GM12864 (cell line): ENCODE results near the gene TNN.
"Not testable (repeated sequence)": the region's sequence is repeated elsewhere in the genome, so short reads cannot be mapped to it uniquely, and the experiment has no call there.

Experiments used
- DNase-seq: peaks from one replicate; pipeline ENCODE4 v3.0.0-alpha.2; 2011; ENCODE audit warnings: low read depth
- H3K4me3 ChIP-seq: 2 replicates; pipeline ENCODE4 v1.5.1; 2011; ENCODE audit warnings: mild to moderate bottlenecking, low read depth, low read length, control low read depth
- CTCF ChIP-seq: IDR thresholded peaks from 2 replicates; pipeline ENCODE4 v1.5.1; 2011; ENCODE audit warnings: low read depth, mild to moderate bottlenecking, moderate library complexity, low read length, control low read depth, inconsistent platforms; ENCODE audit errors: missing control alignments

Gene TNN

DNA sequence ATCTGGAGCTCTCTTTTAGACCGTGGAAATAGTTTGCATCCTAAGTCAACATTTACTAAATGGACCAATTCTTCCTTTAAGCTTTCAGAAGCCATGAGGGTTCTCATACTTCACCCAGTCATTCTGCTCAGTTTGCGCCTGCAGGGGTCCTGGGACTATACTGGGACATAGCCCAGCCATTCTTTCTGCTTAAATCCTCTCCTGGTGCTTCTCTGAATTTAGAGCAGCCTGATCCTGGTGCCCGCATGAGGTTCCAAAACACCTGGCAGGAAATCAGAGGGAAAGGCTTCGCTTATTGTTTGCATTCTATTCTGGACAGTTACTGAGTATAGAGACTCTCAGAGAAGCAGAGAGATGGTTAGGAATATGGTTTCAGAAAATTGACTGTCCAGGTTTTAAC is 27.0 kb downstream of the TNN start:
- H3K4me3 ChIP-seq: no peak overlapping the region
- DNase-seq: no peak
- TF ChIP-seq CTCF: no peak

GRCh38 chr1:175095069-175095468 is 27.4 kb downstream of the TNN start:
- no peak for TF ChIP-seq CTCF

GRCh38 chr1:175095978-175096607 is 28.5 kb downstream of the TNN start:
- H3K4me3 ChIP-seq: no peak overlapping the region
- no peak for DNase-seq
- TF ChIP-seq CTCF: no peak

More at GRCh38 chr1:175095069-175095468, 27.4 kb downstream of the TNN start:
- DNase-seq: no peak
- no peak overlapping the region for H3K4me3 ChIP-seq

- no peak overlapping the region for H3K4me3 ChIP-seq
- no peak for DNase-seq
- no peak for TF ChIP-seq CTCF
Observed at GRCh38 chr1:175097361-175097760, 29.7 kb downstream of the TNN start.

GRCh38 chr1:175099916-175100315 is 32.3 kb downstream of the TNN start:
- no peak for TF ChIP-seq CTCF
- no peak for DNase-seq
- H3K4me3 ChIP-seq: no peak overlapping the region

DNA sequence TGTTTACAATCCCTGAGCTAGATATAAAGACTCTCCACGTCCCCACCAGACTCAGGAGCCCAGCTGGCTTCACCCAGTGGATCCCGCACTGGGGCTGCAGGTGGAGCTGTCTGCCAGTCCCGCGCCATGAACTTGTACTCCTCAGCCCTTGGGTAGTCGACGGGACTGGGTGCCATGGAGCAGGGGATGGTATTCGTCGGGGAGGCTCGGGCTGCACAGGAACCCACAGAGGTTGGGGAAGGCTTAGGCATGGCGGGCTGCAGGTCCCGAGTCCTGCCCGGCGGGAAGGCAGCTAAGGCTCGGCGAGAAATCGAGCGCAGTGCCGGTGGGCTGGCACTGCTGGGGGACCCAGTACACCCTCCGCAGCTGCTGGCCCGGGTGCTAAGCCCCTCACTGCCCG is 34.5 kb downstream of the TNN start:
- H3K4me3 ChIP-seq, DNase-seq: not testable (repeated sequence)

- not testable (repeated sequence) for H3K4me3 ChIP-seq, DNase-seq
Observed at GRCh38 chr1:175106536-175106935, 38.9 kb downstream of the TNN start.

GRCh38 chr1:175108331-175108820 is 40.7 kb downstream of the TNN start:
- H3K4me3 ChIP-seq, DNase-seq: not testable (repeated sequence)
